ENCODE results near the gene DIAPH2.

Gene DIAPH2

DNA sequence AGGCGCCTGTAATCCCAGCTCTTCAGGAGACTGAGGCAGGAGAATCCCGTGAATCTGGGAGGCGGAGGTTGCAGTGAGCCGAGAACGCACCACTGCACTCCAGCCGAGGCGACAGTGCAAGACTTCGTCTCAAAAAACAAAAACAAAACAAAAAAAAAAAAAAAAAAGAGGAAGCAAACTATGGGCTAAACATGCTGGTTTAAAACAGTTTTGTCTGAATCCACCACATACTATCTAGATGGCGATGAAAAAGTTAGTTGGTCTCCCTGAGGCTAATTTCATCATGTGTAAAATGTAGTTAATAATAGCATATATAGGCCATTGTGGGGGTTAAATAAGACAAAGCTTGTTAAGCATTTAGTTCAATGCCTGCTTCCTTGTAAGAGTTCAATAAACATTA, 650.2 kb downstream of the DIAPH2 start:
- Histone ChIP-seq H3K27ac (no peak overlapping the region), H3K36me3 (replicated peaks) (no peaks in the 10 kb centered on the region), H3K27me3 (replicated peaks) (no peaks in the 10 kb centered on the region), H3K4me3 (ENCODE audit: low read depth, low read length) (no peak overlapping the region)
- in situ Hi-C loops (cut with HindIII; ENCODE audit: low pct_ligation_motif_present, low sequenced_read_pairs), result no loop called here
- no peak for TF ChIP-seq CTCF (IDR thresholded peaks at IDR 0.05; ENCODE audit: low read depth, low read length, missing control alignments)
- no peak for DNase-seq

DNA sequence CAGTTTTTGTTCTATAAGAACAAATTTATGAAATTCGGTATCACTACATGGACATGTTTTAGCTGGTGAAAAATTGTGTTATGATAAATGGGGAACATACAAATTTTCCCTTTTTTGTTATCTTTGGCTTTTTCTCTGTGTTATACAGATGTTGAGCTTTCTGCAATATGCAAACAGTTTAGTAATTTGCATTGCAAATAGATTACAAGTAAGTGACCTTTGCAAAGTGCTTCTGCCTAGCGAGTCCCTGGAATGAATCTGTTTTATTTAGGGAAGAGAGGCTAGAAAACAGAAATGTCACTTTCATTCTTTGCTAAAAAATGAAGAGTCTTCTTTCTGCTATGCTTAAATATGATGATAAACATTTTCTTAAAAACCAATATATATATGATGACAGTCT, 660.1 kb downstream of the DIAPH2 start:
- DNase-seq, result no peak
- in situ Hi-C loops (cut with HindIII; ENCODE audit: low pct_ligation_motif_present, low sequenced_read_pairs), result no loop called here
- Histone ChIP-seq H3K27ac (no peak overlapping the region), H3K27me3 (replicated peaks) (no peaks in the 10 kb centered on the region), H3K36me3 (replicated peaks) (no peaks in the 10 kb centered on the region), H3K4me3 (ENCODE audit: low read depth, low read length) (no peak overlapping the region)
- no peak for TF ChIP-seq CTCF (IDR thresholded peaks at IDR 0.05; ENCODE audit: low read depth, low read length, missing control alignments)

GRCh38 chrX:97358941-97359340, 674.3 kb downstream of the DIAPH2 start:
- Histone ChIP-seq H3K36me3 (replicated peaks) (no peaks in the 10 kb centered on the region), H3K27ac (no peak overlapping the region), H3K27me3 (replicated peaks) (no peaks in the 10 kb centered on the region), H3K4me3 (ENCODE audit: low read depth, low read length) (no peak overlapping the region)
- no peak for DNase-seq
- in situ Hi-C loops (cut with HindIII; ENCODE audit: low pct_ligation_motif_present, low sequenced_read_pairs), result no loop called here
- TF ChIP-seq CTCF (IDR thresholded peaks at IDR 0.05; ENCODE audit: low read depth, low read length, missing control alignments), result no peak

- Histone ChIP-seq H3K27ac (no peak overlapping the region), H3K27me3 (replicated peaks) (no peaks in the 10 kb centered on the region), H3K4me3 (ENCODE audit: low read depth, low read length) (no peak overlapping the region), H3K36me3 (replicated peaks) (no peaks in the 10 kb centered on the region)
- no peak for TF ChIP-seq CTCF (IDR thresholded peaks at IDR 0.05; ENCODE audit: low read depth, low read length, missing control alignments)
- DNase-seq, result no peak
- in situ Hi-C loops (cut with HindIII; ENCODE audit: low pct_ligation_motif_present, low sequenced_read_pairs), result no loop called here
Observed at GRCh38 chrX:97363843-97364242, 679.2 kb downstream of the DIAPH2 start.

DNA sequence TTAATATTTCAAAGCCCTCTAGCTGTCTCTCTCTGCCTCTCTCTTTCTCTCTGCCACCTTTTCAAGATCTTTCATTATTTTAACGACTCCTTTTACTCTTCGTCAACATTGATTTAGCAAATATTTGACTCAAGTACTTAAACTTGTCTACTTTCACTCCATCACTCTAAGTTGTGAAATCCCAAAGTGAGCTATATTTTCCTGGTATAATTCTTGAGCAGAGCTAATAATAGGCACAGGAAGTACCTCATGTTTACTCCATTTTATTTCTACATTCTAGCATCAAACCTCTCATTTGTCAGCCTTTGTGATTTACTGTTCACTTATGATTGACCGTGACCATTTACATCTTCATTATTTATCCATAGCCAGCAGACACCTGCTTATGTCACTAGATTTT, 681.6 kb downstream of the DIAPH2 start:
- DNase-seq, result no peak
- in situ Hi-C loops (cut with HindIII; ENCODE audit: low pct_ligation_motif_present, low sequenced_read_pairs), result no loop called here
- no peak overlapping the region for H3K4me3 ChIP-seq (ENCODE audit: low read depth, low read length)
- TF ChIP-seq CTCF (IDR thresholded peaks at IDR 0.05; ENCODE audit: low read depth, low read length, missing control alignments), result no peak
- H3K36me3 ChIP-seq (replicated peaks), result no peaks in the 10 kb centered on the region
- H3K27me3 ChIP-seq (replicated peaks), result no peaks in the 10 kb centered on the region
- no peak overlapping the region for H3K27ac ChIP-seq

- TF ChIP-seq CTCF (IDR thresholded peaks at IDR 0.05; ENCODE audit: low read depth, low read length, missing control alignments), result no peak
- H3K27me3 ChIP-seq (replicated peaks), result no peaks in the 10 kb centered on the region
- H3K4me3 ChIP-seq (ENCODE audit: low read depth, low read length), result no peak overlapping the region
- in situ Hi-C loops (cut with HindIII; ENCODE audit: low pct_ligation_motif_present, low sequenced_read_pairs), result no loop called here
- no peaks in the 10 kb centered on the region for H3K36me3 ChIP-seq (replicated peaks)
- DNase-seq, result no peak
- no peak overlapping the region for H3K27ac ChIP-seq
Observed at GRCh38 chrX:97367125-97367524, 682.5 kb downstream of the DIAPH2 start.

Data from brain microvascular endothelial cell (primary cell).